Smooth muscle cell (in vitro differentiated cells): ENCODE measurements around the gene ADGRD1. TPM values are rescaled to one million over a fixed set of nuclear protein-coding genes. Genes with fewer than 3 reads are reported as not detected.

ENCODE experiments used
- DNase-seq: peaks from one replicate; lab custom pipeline; 2025; ENCODE audit not compliant: unreplicated experiment; lab: John Stamatoyannopoulos, UW
- H2AFZ ChIP-seq: fragments of 200-600 bp; sonication (generic); 2 replicates; pipeline ENCODE4 v1.6.0; 2016; ENCODE audit warnings: antibody characterized with exemption, low read depth, mild to moderate bottlenecking
- H3F3A ChIP-seq: fragments of 200-600 bp; sonication (generic); 2 replicates; pipeline ENCODE4 v1.6.0; 2017; ENCODE audit warnings: antibody characterized with exemption, low read depth
- H3K27ac ChIP-seq: fragments of 200-600 bp; sonication (generic); 2 replicates; pipeline ENCODE4 v1.5.1; 2016; ENCODE audit warnings: low read depth, mild to moderate bottlenecking
- H3K27me3 ChIP-seq: fragments of 200-600 bp; sonication (generic); 2 replicates; pipeline ENCODE4 v1.6.1; 2016; ENCODE audit warnings: low read depth, mild to moderate bottlenecking
- H3K36me3 ChIP-seq: fragments of 200-600 bp; sonication (generic); 2 replicates; pipeline ENCODE4 v1.5.1; 2016; ENCODE audit warnings: low read depth
- H3K4me1 ChIP-seq: fragments of 200-600 bp; sonication (generic); 2 replicates; pipeline ENCODE4 v1.5.1; 2016; ENCODE audit warnings: low read depth
- H3K4me2 ChIP-seq: fragments of 200-600 bp; sonication (generic); 2 replicates; pipeline ENCODE4 v1.6.0; 2016; ENCODE audit warnings: mild to moderate bottlenecking
- H3K4me3 ChIP-seq: fragments of 200-600 bp; sonication (generic); 2 replicates; pipeline ENCODE4 v1.5.1; 2016; ENCODE audit warnings: mild to moderate bottlenecking
- H3K79me2 ChIP-seq: fragments of 200-600 bp; sonication (generic); 2 replicates; pipeline ENCODE4 v1.6.0; 2016; ENCODE audit warnings: low read depth, mild to moderate bottlenecking
- H3K9ac ChIP-seq: fragments of 200-600 bp; sonication (generic); 2 replicates; pipeline ENCODE4 v1.6.0; 2016; ENCODE audit warnings: low read depth
- H3K9me3 ChIP-seq: fragments of 200-600 bp; sonication (generic); replicated peaks from 2 replicates; pipeline ENCODE4 v1.5.1; 2016; ENCODE audit warnings: low read depth
- H4K20me1 ChIP-seq: fragments of 200-600 bp; sonication (generic); 2 replicates; pipeline ENCODE4 v1.6.0; 2016; ENCODE audit warnings: low read depth
- CTCF ChIP-seq: fragments of 200-600 bp; sonication (generic); IDR thresholded peaks from 2 replicates; pipeline ENCODE4 v1.5.1; 2017; ENCODE audit warnings: borderline replicate concordance, mild to moderate bottlenecking, antibody characterized with exemption; ENCODE audit not compliant: insufficient read depth, poor library complexity, severe bottlenecking
- WGBS: methylation state at CpG from one replicate; pipeline ENCODE4 v1.1.7; 2016; ENCODE audit warnings: low lambda C conversion rate; 5-methylcytosine and 5-hydroxymethylcytosine counted together
- polyA plus RNA-seq: library from polyadenylated mRNA; unstranded; fragments of >200 nt; fragmentation: Nextera tagmentation; extraction: Ambion mirVana; gene quantifications from 2 replicates; pipeline ENCODE4 v1.2.1, GENCODE V29; 2016
- total RNA-seq: library from RNA; depleted of rRNA; stranded (reverse); fragments of >200 nt; gene quantifications from 2 replicates; pipeline ENCODE4 v1.2.3, GENCODE V29; 2014

The ADGRD1 gene
- total and polyA plus RNA-seq, 2 experiments from 2014 or later = 0.14 TPM; not detected in 1

GRCh38 chr12:130976171-130976720, 22.5 kb downstream of the ADGRD1 start:
- H4K20me1 ChIP-seq = no peaks in the 10 kb centered on the region
- no peaks in the 10 kb centered on the region for H3K4me1 ChIP-seq
- H3K27ac ChIP-seq = no peak overlapping the region
- DNase-seq = no peak
- H2AFZ ChIP-seq = no peak overlapping the region
- WGBS = 95% methylated on average over 15 of the region's 15 CpGs
- TF ChIP-seq CTCF = no peak
- no peak overlapping the region for H3K4me2 ChIP-seq
- no peaks in the 10 kb centered on the region for H3K27me3 ChIP-seq
- no peaks in the 10 kb centered on the region for H3K36me3 ChIP-seq
- H3K9ac ChIP-seq = no peak overlapping the region
- H3K4me3 ChIP-seq = no peak overlapping the region
- H3K79me2 ChIP-seq = no peaks in the 10 kb centered on the region
- H3F3A ChIP-seq = no peaks in the 10 kb centered on the region
- H3K9me3 ChIP-seq = no peaks in the 10 kb centered on the region

- no peaks in the 10 kb centered on the region for H3F3A ChIP-seq
- H3K27ac ChIP-seq = no peak overlapping the region
- no peak overlapping the region for H3K4me3 ChIP-seq
- H3K9me3 ChIP-seq = no peaks in the 10 kb centered on the region
- no peaks in the 10 kb centered on the region for H3K36me3 ChIP-seq
- no peak for TF ChIP-seq CTCF
- no peaks in the 10 kb centered on the region for H3K4me1 ChIP-seq
- no peak overlapping the region for H2AFZ ChIP-seq
- no peaks in the 10 kb centered on the region for H3K27me3 ChIP-seq
- H4K20me1 ChIP-seq = no peaks in the 10 kb centered on the region
- WGBS = 87% methylated on average over 17 of the region's 17 CpGs
- H3K4me2 ChIP-seq = no peak overlapping the region
- H3K9ac ChIP-seq = no peak overlapping the region
- H3K79me2 ChIP-seq = no peaks in the 10 kb centered on the region
- no peak for DNase-seq
Measured at GRCh38 chr12:130977046-130977742, 23.5 kb downstream of the ADGRD1 start.

- no peak overlapping the region for H3K27ac ChIP-seq
- 94% methylated on average over 10 of the region's 10 CpGs for WGBS
- no peak overlapping the region for H3K4me2 ChIP-seq
- H3K27me3 ChIP-seq = no peaks in the 10 kb centered on the region
- no peak overlapping the region for H3K4me3 ChIP-seq
- no peaks in the 10 kb centered on the region for H4K20me1 ChIP-seq
- H3K4me1 ChIP-seq = no peaks in the 10 kb centered on the region
- H3K9me3 ChIP-seq = no peaks in the 10 kb centered on the region
- H3K79me2 ChIP-seq = no peaks in the 10 kb centered on the region
- H2AFZ ChIP-seq = no peak overlapping the region
- DNase-seq = no peak
- no peaks in the 10 kb centered on the region for H3K36me3 ChIP-seq
- no peak for TF ChIP-seq CTCF
- H3K9ac ChIP-seq = no peak overlapping the region
- no peaks in the 10 kb centered on the region for H3F3A ChIP-seq
Measured at GRCh38 chr12:130977743-130978095, 24.0 kb downstream of the ADGRD1 start.

- Histone ChIP-seq H3K9me3 (no peaks in the 10 kb centered on the region), H3F3A (no peaks in the 10 kb centered on the region), H4K20me1 (no peaks in the 10 kb centered on the region), H3K36me3 (no peaks in the 10 kb centered on the region), H2AFZ (no peak overlapping the region), H3K4me3 (no peak overlapping the region), H3K9ac (no peak overlapping the region), H3K27me3 (no peaks in the 10 kb centered on the region), H3K79me2 (no peaks in the 10 kb centered on the region), H3K27ac (no peak overlapping the region), H3K4me2 (no peak overlapping the region), H3K4me1 (no peaks in the 10 kb centered on the region)
- 91% methylated on average over 12 of the region's 12 CpGs for WGBS
- no peak for TF ChIP-seq CTCF
- DNase-seq = no peak
Measured at GRCh38 chr12:130978785-130979184, 25.1 kb downstream of the ADGRD1 start.
